KG1 (cell line): ENCODE data around the gene KCTD19.

Experiments used
- DNase-seq: peaks from one replicate; lab custom pipeline; 2025; lab: John Stamatoyannopoulos, UW

The KCTD19 gene

GRCh38 chr16:67317853-67318252, 8.7 kb downstream of the KCTD19 start:
- DNase-seq, result no peak

DNA sequence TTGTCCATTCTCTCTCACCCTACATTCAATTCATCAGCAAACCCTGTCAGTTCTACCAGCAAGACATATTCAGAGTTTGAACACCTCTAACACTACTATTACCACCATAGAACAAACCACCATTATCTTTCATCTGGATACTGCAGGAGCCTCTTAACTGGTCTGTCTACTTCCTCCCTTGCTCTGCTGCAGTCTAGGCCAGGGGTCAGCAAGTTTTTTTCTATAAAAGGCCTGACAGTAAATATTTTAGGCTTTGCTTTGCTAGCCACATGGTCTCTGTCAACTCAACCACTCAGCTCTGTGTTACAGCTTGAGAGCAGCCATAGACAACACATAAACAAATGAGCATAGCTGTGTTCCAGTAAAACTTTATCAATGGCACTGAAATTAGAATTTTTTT, 13.8 kb downstream of the KCTD19 start:
- DNase-seq, result no peak

DNA sequence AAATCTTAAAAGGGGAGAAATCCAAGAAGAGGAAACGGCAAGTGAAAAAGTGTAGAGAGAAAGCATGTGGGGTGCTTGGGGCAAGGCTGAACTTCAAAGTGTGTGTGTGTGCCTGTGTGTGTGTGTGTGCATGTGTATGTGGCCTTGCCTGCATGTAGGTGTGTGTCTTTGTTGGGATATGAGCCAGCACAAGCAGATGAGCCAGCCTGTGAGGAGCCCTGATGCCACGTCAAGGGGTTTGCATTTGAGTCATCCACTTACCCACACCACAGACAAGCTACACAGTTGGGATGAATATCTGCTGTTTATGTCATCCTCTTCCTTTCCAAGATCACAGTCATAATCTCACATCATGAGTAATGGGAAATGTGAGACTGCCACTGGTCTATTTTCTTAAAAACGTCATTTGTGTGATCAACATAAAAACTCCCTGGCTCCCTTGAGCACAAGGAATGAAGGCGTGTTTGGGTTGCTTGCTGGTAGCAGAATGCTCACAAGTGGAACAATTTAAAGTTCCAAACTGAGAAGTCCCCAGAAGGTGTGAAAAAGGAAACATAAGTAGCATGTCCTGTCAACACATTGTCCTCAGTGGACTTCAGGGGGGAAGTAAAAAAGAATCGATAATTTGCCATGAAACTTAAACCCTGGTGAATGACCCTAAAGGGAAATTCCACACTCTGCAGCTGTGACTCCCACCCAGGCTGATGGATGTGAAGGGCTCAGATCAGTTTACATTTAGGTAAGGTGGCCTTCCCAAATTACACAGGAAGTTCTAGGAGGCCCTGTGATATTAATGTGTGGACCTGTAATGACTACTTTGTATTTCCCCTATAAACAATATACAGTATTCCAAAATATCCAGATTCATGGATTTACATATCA, 14.7 kb downstream of the KCTD19 start:
- no peak for DNase-seq

DNA sequence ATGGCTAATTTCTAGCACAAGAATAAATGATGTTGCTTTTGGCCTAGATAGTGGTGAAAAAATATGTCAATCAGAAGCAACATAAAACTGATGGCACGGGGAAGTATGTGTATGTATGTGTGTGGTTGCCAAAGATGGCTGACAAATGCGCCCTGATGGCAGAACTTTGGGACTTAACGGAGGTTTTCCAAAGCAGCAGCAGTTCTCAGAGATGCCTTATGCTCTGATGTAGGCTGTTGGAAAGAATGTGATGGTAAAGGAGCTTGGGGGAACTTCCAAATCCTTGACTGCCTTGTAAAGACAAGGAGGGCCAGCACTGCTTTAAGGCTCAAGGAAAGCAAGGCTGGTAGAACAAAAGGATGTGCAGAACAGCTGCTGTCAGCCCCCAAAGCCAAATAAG, 16.0 kb downstream of the KCTD19 start:
- no peak for DNase-seq

- DNase-seq, result no peak
These were observed 21.1 kb downstream of the KCTD19 start for GRCh38 chr16:67305216-67306071.

DNA sequence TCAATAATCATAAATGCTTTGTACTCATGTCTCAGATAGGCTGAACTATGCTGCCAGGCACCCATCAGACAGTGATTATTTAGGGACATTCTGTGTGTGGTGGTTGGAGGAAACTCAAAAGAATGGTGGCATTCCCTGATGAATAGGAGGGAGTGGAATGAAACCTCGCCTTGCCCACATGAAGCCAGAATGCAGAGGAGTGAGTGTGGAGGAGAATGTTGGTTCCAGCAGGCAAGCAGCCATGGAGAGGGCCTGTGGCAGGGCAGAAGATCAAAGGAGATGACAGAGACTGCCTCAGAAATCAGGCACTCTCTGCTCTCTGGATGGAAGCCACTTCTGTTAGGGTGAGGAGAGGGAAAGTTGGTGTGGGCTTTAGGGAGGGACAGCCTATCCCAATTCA, 22.5 kb downstream of the KCTD19 start:
- DNase-seq, result no peak

GRCh38 chr16:67302970-67303369, 23.6 kb downstream of the KCTD19 start:
- no peak for DNase-seq

- DNase-seq, result no peak
These were observed 24.5 kb downstream of the KCTD19 start for GRCh38 chr16:67302076-67302475.

GRCh38 chr16:67301080-67301782, 25.3 kb downstream of the KCTD19 start:
- DNase-seq, result no peak

- no peak for DNase-seq
These were observed 27.3 kb downstream of the KCTD19 start for GRCh38 chr16:67299269-67299668.

DNA sequence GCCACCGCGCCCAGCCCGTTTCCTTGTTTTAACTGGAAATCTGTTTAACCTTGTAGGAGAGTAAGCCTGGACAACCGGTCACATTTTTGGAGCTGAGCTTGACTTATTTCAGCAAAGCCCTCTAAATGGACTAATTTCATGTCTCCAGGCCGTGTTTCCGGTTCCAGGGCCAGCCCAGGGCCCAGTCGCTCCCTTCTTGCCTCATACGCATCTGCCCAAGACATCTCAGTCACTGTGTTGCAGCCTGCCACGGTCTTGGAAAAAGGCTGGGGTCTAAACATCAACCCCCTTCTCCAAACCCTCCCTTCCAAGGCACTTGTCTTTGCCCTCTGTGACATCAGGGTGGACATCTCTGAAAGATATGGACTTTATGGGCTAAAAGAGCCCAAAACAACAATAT, 28.3 kb downstream of the KCTD19 start:
- no peak for DNase-seq

DNA sequence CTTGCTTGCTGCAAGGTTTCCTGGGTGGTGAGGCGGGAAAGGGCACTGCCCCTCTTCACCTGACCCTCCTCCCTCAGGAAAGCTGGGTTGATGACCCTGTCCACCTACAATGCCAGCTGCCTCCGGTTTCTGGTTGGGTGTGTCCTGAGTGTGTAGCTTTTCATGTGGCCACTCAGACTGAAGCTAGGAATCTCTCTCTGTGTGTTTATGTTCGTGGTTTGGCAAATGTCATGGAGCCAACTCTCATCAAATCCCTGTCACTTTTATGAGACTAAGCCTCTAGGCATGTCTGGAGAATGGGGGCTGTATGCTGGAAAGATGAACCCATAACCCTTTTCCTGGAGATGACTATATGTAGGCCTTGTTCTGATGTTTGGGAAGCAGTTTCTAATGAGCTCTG, 30.1 kb downstream of the KCTD19 start:
- DNase-seq, result no peak

- DNase-seq, result no peak
These were observed 31.6 kb downstream of the KCTD19 start for GRCh38 chr16:67294938-67295361.

GRCh38 chr16:67294171-67294757, 32.3 kb downstream of the KCTD19 start:
- no peak for DNase-seq

GRCh38 chr16:67291461-67291860, 35.1 kb downstream of the KCTD19 start:
- DNase-seq, result no peak

DNA sequence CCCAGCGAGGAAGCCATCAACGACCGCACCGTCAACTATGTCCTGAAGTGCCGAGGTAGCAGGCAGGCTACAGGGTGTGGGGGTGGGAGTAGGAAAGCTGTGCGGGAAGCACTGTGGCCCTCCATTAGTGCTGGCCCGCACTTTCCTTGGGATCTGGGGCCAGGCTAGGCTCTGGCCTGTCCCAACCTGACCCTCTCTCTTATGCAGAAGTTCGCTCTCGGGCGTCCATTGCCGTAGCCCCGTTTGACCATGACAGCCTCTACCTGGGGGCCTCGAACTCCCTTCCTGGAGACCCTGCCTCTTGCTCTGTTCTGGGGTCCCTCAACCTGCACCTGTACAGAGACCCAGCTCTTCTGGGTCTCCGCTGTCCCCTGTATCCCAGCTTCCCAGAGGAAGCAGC, 38.6 kb downstream of the KCTD19 start:
- no peak for DNase-seq

DNA sequence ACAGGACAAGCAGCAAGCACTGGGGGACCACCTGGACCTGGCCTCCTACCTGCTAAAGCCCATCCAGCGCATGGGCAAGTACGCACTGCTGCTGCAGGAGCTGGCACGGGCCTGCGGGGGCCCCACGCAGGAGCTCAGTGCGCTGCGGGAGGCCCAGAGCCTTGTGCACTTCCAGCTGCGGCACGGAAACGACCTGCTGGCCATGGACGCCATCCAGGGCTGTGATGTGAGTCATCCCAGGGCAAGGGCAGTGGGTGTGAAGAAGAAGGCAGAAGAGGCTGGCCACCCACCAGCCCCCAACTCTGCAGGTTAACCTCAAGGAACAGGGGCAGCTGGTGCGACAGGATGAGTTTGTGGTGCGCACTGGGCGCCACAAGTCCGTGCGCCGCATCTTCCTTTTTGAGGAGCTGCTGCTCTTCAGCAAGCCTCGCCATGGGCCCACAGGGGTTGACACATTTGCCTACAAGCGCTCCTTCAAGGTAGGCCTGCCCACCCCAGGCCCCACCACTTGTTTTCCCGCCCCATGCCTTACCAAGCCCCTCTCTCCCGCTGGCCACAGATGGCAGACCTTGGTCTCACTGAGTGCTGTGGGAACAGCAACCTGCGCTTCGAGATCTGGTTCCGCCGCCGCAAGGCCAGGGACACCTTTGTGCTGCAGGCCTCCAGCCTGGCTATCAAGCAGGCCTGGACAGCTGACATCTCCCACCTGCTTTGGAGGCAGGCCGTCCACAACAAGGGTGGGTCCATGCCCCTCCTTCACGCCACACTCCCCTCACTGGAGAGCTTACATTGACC, 39.9 kb downstream of the KCTD19 start:
- no peak for DNase-seq

DNA sequence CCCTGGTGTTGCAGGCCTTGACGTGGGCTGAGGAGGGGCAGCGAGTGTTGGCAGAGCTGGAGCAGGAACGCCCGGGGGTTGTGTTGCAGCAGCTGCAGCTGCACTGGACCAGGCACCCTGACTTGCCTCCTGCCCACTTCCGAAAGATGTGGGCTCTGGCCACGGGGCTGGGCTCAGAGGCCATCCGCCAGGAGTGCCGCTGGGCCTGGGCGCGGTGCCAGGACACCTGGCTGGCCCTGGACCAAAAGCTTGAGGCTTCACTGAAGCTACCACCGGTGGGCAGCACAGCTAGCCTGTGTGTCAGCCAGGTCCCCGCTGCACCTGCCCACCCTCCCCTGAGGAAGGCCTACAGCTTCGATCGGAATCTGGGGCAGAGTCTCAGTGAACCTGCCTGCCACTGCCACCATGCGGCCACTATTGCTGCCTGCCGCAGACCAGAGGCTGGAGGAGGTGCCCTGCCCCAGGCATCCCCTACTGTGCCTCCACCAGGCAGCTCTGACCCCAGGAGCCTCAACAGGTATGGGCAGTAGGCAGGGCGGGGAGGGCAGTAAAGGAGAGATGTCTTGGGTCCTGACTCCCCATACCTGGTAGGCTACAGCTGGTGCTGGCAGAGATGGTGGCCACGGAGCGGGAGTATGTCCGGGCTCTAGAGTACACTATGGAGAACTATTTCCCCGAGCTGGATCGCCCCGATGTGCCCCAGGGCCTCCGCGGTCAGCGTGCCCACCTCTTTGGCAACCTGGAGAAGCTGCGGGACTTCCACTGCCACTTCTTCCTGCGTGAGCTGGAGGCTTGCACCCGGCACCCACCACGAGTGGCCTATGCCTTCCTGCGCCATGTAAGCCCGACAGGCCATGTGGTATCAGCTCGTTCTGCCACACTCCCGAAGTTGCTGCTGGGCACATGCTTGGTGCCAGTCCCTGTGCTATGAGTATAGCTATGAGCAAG, 41.6 kb downstream of the KCTD19 start:
- DNase-seq, result no peak

- no peak for DNase-seq
These were observed 42.5 kb downstream of the KCTD19 start for GRCh38 chr16:67283826-67284555.
